ENCODE results near the gene SPACA4.

GRCh38 chr19:48631225-48631624, 24.7 kb downstream of the SPACA4 start:
- no peak for TF ChIP-seq CTCF (IDR thresholded peaks at IDR 0.05)
- no peak for TF ChIP-seq POLR2A (IDR thresholded peaks at IDR 0.05)
